ENCODE results near the gene BMPR1B.

The BMPR1B gene

GRCh38 chr4:94877973-94878372, 120.2 kb downstream of the BMPR1B start:
- H3K36me3 ChIP-seq (ENCODE audit: insufficient read depth, low read length): no peaks in the 10 kb centered on the region
- H3K4me3 ChIP-seq (ENCODE audit: low read length): no peak overlapping the region
- WGBS: 94% methylated on average over 1 of the region's 2 CpGs
- H3K9me3 ChIP-seq (ENCODE audit: insufficient read depth, low read depth, low read length): no peaks in the 10 kb centered on the region
- no peak overlapping the region for H3K27ac ChIP-seq (ENCODE audit: low read depth, low read length)
- no peaks in the 10 kb centered on the region for H3K27me3 ChIP-seq (ENCODE audit: insufficient read depth, low read length)
- H3K4me1 ChIP-seq (ENCODE audit: insufficient read depth, low read length): no peaks in the 10 kb centered on the region
- H3K9ac ChIP-seq (ENCODE audit: low read depth, low read length): no peak overlapping the region

DNA sequence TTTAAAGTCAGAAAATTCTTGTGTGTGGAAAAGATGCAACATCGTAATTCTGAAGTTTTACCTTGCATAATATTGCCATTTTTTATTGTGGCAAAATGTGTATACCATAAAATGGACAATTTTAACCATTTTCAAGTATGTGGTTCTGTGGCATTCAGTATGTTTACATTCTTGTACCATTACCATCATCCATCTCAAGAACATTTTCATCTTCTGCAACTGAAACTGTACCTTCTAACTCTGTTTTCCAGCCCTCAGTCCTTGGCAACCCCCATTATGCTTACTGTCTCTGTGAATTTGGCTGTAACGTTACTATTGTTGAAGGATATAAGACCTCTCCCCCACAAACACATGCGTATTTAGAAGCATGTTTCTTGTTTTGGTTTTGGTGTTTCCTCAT, 123.2 kb downstream of the BMPR1B start:
- Histone ChIP-seq H3K4me3 (ENCODE audit: low read length) (no peak overlapping the region), H3K4me1 (ENCODE audit: insufficient read depth, low read length) (no peaks in the 10 kb centered on the region), H3K36me3 (ENCODE audit: insufficient read depth, low read length) (no peaks in the 10 kb centered on the region), H3K27me3 (ENCODE audit: insufficient read depth, low read length) (no peaks in the 10 kb centered on the region), H3K9ac (ENCODE audit: low read depth, low read length) (no peak overlapping the region), H3K27ac (ENCODE audit: low read depth, low read length) (no peak overlapping the region), H3K9me3 (ENCODE audit: insufficient read depth, low read depth, low read length) (no peaks in the 10 kb centered on the region)
- WGBS: 96% methylated on average over 3 of the region's 3 CpGs

GRCh38 chr4:94882756-94883155, 125.0 kb downstream of the BMPR1B start:
- H3K4me1 ChIP-seq (ENCODE audit: insufficient read depth, low read length): peaks cover 12% of the 10 kb centered on the region
- H3K27me3 ChIP-seq (ENCODE audit: insufficient read depth, low read length): no peaks in the 10 kb centered on the region
- no peaks in the 10 kb centered on the region for H3K9me3 ChIP-seq (ENCODE audit: insufficient read depth, low read depth, low read length)
- 100% methylated on average over 1 of the region's 2 CpGs for WGBS
- no peak overlapping the region for H3K4me3 ChIP-seq (ENCODE audit: low read length)
- H3K36me3 ChIP-seq (ENCODE audit: insufficient read depth, low read length): no peaks in the 10 kb centered on the region
- no peak overlapping the region for H3K27ac ChIP-seq (ENCODE audit: low read depth, low read length)
- H3K9ac ChIP-seq (ENCODE audit: low read depth, low read length): no peak overlapping the region

DNA sequence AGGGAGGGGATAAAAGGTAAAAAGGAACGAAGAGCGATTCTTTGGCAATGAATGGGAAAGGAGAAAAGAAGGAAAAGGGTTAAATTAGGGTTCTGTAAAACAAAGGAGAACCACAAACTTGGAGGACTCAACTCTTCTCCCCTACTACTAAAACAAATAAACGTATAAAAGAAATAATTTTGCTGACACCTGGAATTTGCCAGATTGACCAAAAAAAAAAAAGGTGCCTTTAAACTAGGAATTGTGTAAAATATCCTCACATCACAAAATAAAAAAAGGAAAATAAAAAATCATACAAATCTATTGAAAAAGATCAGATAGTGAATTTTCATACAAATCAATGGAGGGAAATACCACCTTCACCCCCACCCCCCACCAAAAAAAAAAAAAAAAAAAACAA, 129.3 kb downstream of the BMPR1B start:
- H3K4me1 ChIP-seq (ENCODE audit: insufficient read depth, low read length): peaks cover 27% of the 10 kb centered on the region
- H3K9ac ChIP-seq (ENCODE audit: low read depth, low read length): no peak overlapping the region
- no peak overlapping the region for H3K27ac ChIP-seq (ENCODE audit: low read depth, low read length)
- WGBS: 87% methylated on average over 2 of the region's 3 CpGs
- no peaks in the 10 kb centered on the region for H3K36me3 ChIP-seq (ENCODE audit: insufficient read depth, low read length)
- no peak overlapping the region for H3K4me3 ChIP-seq (ENCODE audit: low read length)
- no peaks in the 10 kb centered on the region for H3K27me3 ChIP-seq (ENCODE audit: insufficient read depth, low read length)
- no peaks in the 10 kb centered on the region; the same call in 1 of the 2 replicates for H3K9me3 ChIP-seq (ENCODE audit: insufficient read depth, low read depth, low read length)

- 0 out of 2 replicates have a peak overlapping the region, but pooled peaks have one; percentile 33 for H3K27ac ChIP-seq (ENCODE audit: low read depth, low read length)
- H3K27me3 ChIP-seq (ENCODE audit: insufficient read depth, low read length): no peaks in the 10 kb centered on the region
- H3K9ac ChIP-seq (ENCODE audit: low read depth, low read length): no peak overlapping the region
- H3K4me1 ChIP-seq (ENCODE audit: insufficient read depth, low read length): peaks cover 34% of the 10 kb centered on the region
- no peaks in the 10 kb centered on the region; the same call in 1 of the 2 replicates for H3K9me3 ChIP-seq (ENCODE audit: insufficient read depth, low read depth, low read length)
- H3K36me3 ChIP-seq (ENCODE audit: insufficient read depth, low read length): no peaks in the 10 kb centered on the region
- WGBS: 57% methylated on average over 1 of the region's 1 CpG
- no peak overlapping the region for H3K4me3 ChIP-seq (ENCODE audit: low read length)
Observed at GRCh38 chr4:94889523-94889922, 131.8 kb downstream of the BMPR1B start.

DNA sequence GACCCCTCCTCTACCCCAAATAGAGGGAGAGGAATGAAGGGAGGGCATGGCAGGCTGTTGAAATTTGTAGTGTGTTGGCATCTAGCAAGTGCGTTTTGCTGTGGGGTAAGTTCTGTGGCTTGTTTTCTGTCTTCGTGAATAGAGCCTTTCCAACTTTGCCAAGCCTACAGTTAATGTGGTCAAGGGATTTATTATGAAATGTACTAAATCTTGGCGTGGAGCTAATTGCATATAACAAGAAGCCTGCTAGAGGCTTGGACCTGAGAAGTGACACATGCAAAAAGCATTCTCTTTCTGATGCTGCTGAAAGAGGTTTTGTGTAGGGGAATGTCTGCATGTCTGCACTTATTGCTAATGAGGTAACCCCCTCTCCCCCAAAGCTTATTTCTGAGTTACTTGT, 132.2 kb downstream of the BMPR1B start:
- no peaks in the 10 kb centered on the region; the same call in 1 of the 2 replicates for H3K9me3 ChIP-seq (ENCODE audit: insufficient read depth, low read depth, low read length)
- WGBS: 48% methylated on average over 3 of the region's 3 CpGs
- H3K4me3 ChIP-seq (ENCODE audit: low read length): no peak overlapping the region
- H3K36me3 ChIP-seq (ENCODE audit: insufficient read depth, low read length): no peaks in the 10 kb centered on the region
- H3K4me1 ChIP-seq (ENCODE audit: insufficient read depth, low read length): peaks cover 34% of the 10 kb centered on the region
- no peak overlapping the region for H3K9ac ChIP-seq (ENCODE audit: low read depth, low read length)
- 0 out of 2 replicates have a peak overlapping the region, but pooled peaks have one; percentile 33 for H3K27ac ChIP-seq (ENCODE audit: low read depth, low read length)
- no peaks in the 10 kb centered on the region for H3K27me3 ChIP-seq (ENCODE audit: insufficient read depth, low read length)

DNA sequence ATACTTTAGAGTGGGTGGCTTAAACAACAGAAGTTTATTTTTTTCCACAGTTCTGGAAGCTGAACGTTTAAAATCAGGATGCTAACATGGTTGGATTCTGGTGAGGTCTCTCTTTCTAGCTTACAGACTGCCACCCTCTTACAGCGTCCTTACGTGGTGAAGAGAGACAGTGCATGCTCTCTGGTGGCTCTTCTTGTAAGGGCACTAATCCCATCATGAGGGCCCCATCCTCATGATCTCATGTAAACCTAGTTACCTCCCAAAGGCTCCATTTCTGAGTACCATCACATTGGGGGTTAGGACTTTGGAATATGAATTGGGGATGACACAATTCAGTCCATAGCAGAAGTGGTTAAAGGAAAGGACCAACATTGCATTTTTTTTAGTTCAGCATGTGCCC, 132.8 kb downstream of the BMPR1B start:
- H3K27me3 ChIP-seq (ENCODE audit: insufficient read depth, low read length): no peaks in the 10 kb centered on the region
- no peak overlapping the region for H3K27ac ChIP-seq (ENCODE audit: low read depth, low read length)
- peaks cover 34% of the 10 kb centered on the region for H3K4me1 ChIP-seq (ENCODE audit: insufficient read depth, low read length)
- H3K9ac ChIP-seq (ENCODE audit: low read depth, low read length): no peak overlapping the region
- H3K4me3 ChIP-seq (ENCODE audit: low read length): no peak overlapping the region
- 95% methylated on average over 3 of the region's 3 CpGs for WGBS
- no peaks in the 10 kb centered on the region; the same call in 1 of the 2 replicates for H3K9me3 ChIP-seq (ENCODE audit: insufficient read depth, low read depth, low read length)
- H3K36me3 ChIP-seq (ENCODE audit: insufficient read depth, low read length): no peaks in the 10 kb centered on the region

GRCh38 chr4:94892051-94892450, 134.3 kb downstream of the BMPR1B start:
- 87% methylated on average over 7 of the region's 7 CpGs for WGBS

DNA sequence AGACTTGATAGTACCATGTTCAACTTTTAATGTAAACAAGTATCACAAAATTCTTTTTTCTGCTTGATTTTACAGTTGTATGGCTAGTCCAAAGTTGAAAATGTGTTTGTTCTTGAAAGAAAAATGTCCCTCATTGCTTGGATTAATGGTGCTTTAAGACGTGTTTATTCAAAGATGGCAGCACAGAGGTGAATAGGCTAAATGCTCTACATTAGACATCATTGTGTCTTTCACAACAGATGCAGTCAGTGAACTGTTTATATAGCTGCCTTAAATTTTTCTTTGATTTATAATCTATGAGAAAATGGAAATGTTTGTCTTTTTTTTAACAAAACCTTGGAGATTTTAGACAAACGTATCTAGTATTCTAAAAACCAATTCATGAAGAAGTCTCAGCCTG, 137.3 kb downstream of the BMPR1B start:
- Histone ChIP-seq H3K9me3 (ENCODE audit: insufficient read depth, low read depth, low read length) (no peaks in the 10 kb centered on the region; the same call in 1 of the 2 replicates), H3K4me1 (ENCODE audit: insufficient read depth, low read length) (peaks cover 19% of the 10 kb centered on the region), H3K27me3 (ENCODE audit: insufficient read depth, low read length) (no peaks in the 10 kb centered on the region), H3K9ac (ENCODE audit: low read depth, low read length) (no peak overlapping the region), H3K27ac (ENCODE audit: low read depth, low read length) (no peak overlapping the region), H3K36me3 (ENCODE audit: insufficient read depth, low read length) (no peaks in the 10 kb centered on the region), H3K4me3 (ENCODE audit: low read length) (no peak overlapping the region)
- WGBS: 97% methylated on average over 2 of the region's 2 CpGs

More at GRCh38 chr4:94892051-94892450, 134.3 kb downstream of the BMPR1B start:
- no peak overlapping the region for H3K27ac ChIP-seq (ENCODE audit: low read depth, low read length)
- no peak overlapping the region for H3K9ac ChIP-seq (ENCODE audit: low read depth, low read length)
- no peaks in the 10 kb centered on the region for H3K27me3 ChIP-seq (ENCODE audit: insufficient read depth, low read length)
- H3K4me1 ChIP-seq (ENCODE audit: insufficient read depth, low read length): peaks cover 34% of the 10 kb centered on the region
- no peaks in the 10 kb centered on the region; the same call in 1 of the 2 replicates for H3K9me3 ChIP-seq (ENCODE audit: insufficient read depth, low read depth, low read length)
- H3K36me3 ChIP-seq (ENCODE audit: insufficient read depth, low read length): no peaks in the 10 kb centered on the region
- H3K4me3 ChIP-seq (ENCODE audit: low read length): no peak overlapping the region

DNA sequence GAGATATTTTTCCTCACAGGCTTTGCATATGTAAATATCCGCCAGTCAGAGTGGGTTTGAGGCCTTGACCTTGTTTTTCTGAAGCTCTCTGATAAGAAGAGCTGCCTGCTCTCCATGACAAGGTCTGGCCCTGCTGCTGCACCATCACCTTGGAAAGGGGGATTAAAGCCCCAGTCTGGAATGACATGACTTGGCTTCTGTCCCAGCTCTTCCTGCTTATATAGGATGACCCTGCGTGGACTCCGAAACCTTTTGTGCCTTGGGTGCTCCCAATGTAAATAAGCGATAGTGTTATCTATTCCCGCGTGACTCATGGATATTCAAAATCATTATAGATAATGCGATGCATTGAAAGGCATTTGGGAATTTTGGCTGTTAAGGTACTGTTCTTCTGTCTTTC, 139.3 kb downstream of the BMPR1B start:
- Histone ChIP-seq H3K36me3 (ENCODE audit: insufficient read depth, low read length) (no peaks in the 10 kb centered on the region), H3K4me1 (ENCODE audit: insufficient read depth, low read length) (peaks cover 18% of the 10 kb centered on the region), H3K9ac (ENCODE audit: low read depth, low read length) (no peak overlapping the region), H3K4me3 (ENCODE audit: low read length) (no peak overlapping the region), H3K27ac (ENCODE audit: low read depth, low read length) (peak overlapping the region; percentile 37; the same call in 1 of the 2 replicates), H3K27me3 (ENCODE audit: insufficient read depth, low read length) (no peaks in the 10 kb centered on the region), H3K9me3 (ENCODE audit: insufficient read depth, low read depth, low read length) (no peaks in the 10 kb centered on the region)
- WGBS: 76% methylated on average over 7 of the region's 7 CpGs

GRCh38 chr4:94905511-94905910, 147.8 kb downstream of the BMPR1B start:
- 59% methylated on average over 3 of the region's 3 CpGs for WGBS
- no peaks in the 10 kb centered on the region for H3K27me3 ChIP-seq (ENCODE audit: insufficient read depth, low read length)
- H3K27ac ChIP-seq (ENCODE audit: low read depth, low read length): no peak overlapping the region
- no peaks in the 10 kb centered on the region for H3K4me1 ChIP-seq (ENCODE audit: insufficient read depth, low read length)
- H3K9ac ChIP-seq (ENCODE audit: low read depth, low read length): no peak overlapping the region
- no peaks in the 10 kb centered on the region for H3K9me3 ChIP-seq (ENCODE audit: insufficient read depth, low read depth, low read length)
- H3K4me3 ChIP-seq (ENCODE audit: low read length): no peak overlapping the region
- H3K36me3 ChIP-seq (ENCODE audit: insufficient read depth, low read length): no peaks in the 10 kb centered on the region

DNA sequence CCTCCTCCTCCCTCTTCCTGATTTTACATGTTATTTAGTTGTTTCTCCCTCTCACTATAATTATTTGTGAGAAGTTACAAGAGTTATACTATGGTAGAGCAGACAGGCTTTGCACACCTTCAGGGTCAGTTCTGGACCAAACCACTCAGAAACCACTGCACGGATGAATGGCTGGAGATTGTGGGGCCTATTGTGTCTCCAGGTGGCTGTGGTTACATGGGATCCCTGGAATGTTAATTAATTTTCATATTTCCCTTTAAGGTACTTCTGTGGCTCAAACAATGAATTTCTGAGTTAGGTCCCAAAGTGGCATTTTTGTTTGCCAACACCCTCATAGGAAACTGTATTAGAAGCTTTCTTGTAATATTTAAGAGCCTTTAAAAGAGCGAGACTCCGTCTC, 151.9 kb downstream of the BMPR1B start:
- no peaks in the 10 kb centered on the region for H3K9me3 ChIP-seq (ENCODE audit: insufficient read depth, low read depth, low read length)
- no peaks in the 10 kb centered on the region for H3K27me3 ChIP-seq (ENCODE audit: insufficient read depth, low read length)
- no peak overlapping the region for H3K9ac ChIP-seq (ENCODE audit: low read depth, low read length)
- no peaks in the 10 kb centered on the region for H3K36me3 ChIP-seq (ENCODE audit: insufficient read depth, low read length)
- no peak overlapping the region for H3K4me3 ChIP-seq (ENCODE audit: low read length)
- 98% methylated on average over 3 of the region's 3 CpGs for WGBS
- no peaks in the 10 kb centered on the region for H3K4me1 ChIP-seq (ENCODE audit: insufficient read depth, low read length)
- H3K27ac ChIP-seq (ENCODE audit: low read depth, low read length): no peak overlapping the region

All from HUES64 (cell line).